A673 (cell line): ENCODE results near the gene MED27. TPM values are rescaled to one million over a fixed set of nuclear protein-coding genes. Genes with fewer than 3 reads are reported as not detected.

Experiments used
- BruUV-seq: library from RNA; stranded (reverse); fragments of 400-500 nt; replicated peaks from 2 replicates; lab custom pipeline; 2021; lab: Mats Ljungman, UMichigan
- CTCF ChIA-PET: fragments of 300-600 bp; sonication (Branson Sonifier 250); formaldehyde crosslinking; loops from one replicate; lab custom pipeline; 2022; ENCODE audit warnings: antibody characterized with exemption; lab: Charles Lee
- POLR2A ChIA-PET: fragments of 300-600 bp; sonication (Branson Sonifier 250); formaldehyde crosslinking; loops from one replicate; lab custom pipeline; 2022; ENCODE audit warnings: antibody characterized with exemption; ENCODE audit not compliant: low non-redundant PET; lab: Charles Lee
- DNase-seq: peaks from one replicate; pipeline ENCODE4 v3.0.0-alpha.2; 2015; ENCODE audit warnings: low spot score
- H3K27ac ChIP-seq: fragments of 200-600 bp; sonication (generic); 2 replicates; pipeline ENCODE4 v1.5.1; 2016; ENCODE audit warnings: mixed run types, low read depth, mild to moderate bottlenecking, mixed read lengths, antibody characterized with exemption, low read length; ENCODE audit not compliant: poor library complexity, severe bottlenecking
- H3K27me3 ChIP-seq: fragments of 200-600 bp; sonication (generic); replicated peaks from 2 replicates; pipeline ENCODE4 v1.6.1; 2017; ENCODE audit warnings: mixed run types, low read depth, mild to moderate bottlenecking, mixed read lengths, antibody characterized with exemption, low read length; ENCODE audit not compliant: insufficient read depth, poor library complexity
- H3K36me3 ChIP-seq: fragments of 200-600 bp; sonication (generic); 2 replicates; pipeline ENCODE4 v1.6.1; 2016; ENCODE audit warnings: mixed run types, mild to moderate bottlenecking, mixed read lengths, antibody characterized with exemption, low read length; ENCODE audit not compliant: insufficient read depth, poor library complexity, severe bottlenecking
- H3K4me1 ChIP-seq: fragments of 200-600 bp; sonication (generic); 2 replicates; pipeline ENCODE4 v1.6.1; 2017; ENCODE audit warnings: mixed run types, mild to moderate bottlenecking, mixed read lengths, antibody characterized with exemption, low read length; ENCODE audit not compliant: insufficient read depth, poor library complexity, severe bottlenecking
- H3K4me3 ChIP-seq: fragments of 200-600 bp; sonication (generic); 2 replicates; pipeline ENCODE4 v1.5.1; 2016; ENCODE audit warnings: low read depth, mixed run types, mild to moderate bottlenecking, mixed read lengths, low read length; ENCODE audit not compliant: poor library complexity, severe bottlenecking
- H3K9me3 ChIP-seq: fragments of 200-600 bp; sonication (generic); 2 replicates; pipeline ENCODE4 v1.6.1; 2016; ENCODE audit warnings: mixed run types, low read depth, mild to moderate bottlenecking, mixed read lengths, antibody characterized with exemption, low read length; ENCODE audit not compliant: poor library complexity, severe bottlenecking
- EZH2 ChIP-seq: fragments of 200-600 bp; sonication (generic); IDR thresholded peaks from 2 replicates; pipeline ENCODE4 v1.6.1; 2017; ENCODE audit warnings: borderline replicate concordance, low read depth, mild to moderate bottlenecking, mixed read lengths, antibody characterized with exemption, low read length; ENCODE audit not compliant: poor library complexity, severe bottlenecking
- intact Hi-C: fragments of 100-400 bp; cut with micrococcal nuclease; formaldehyde crosslinking; loops from one replicate; pipeline ENCODE4 v1.10.0; 2022; ENCODE audit not compliant: unreplicated experiment
- total RNA-seq: library from RNA; stranded (reverse); gene quantifications from 2 replicates; pipeline ENCODE4 v1.2.3, GENCODE V29; 2021
- TF ChIP-seq, protein P1 (sequence below): fragments of 300-800, 200-600 bp; sonication (generic); conservative IDR thresholded peaks from 2 replicates; pipeline ENCODE4 v1.5.1; 2017; ENCODE audit warnings: low read depth, mild to moderate bottlenecking, antibody characterized with exemption, low read length, moderate library complexity, mixed read lengths

Gene MED27
- total RNA-seq, 1 experiment from 2014 or later = 45.4 TPM

GRCh38 chr9:131876486-131876885 lies 203.2 kb downstream of the MED27 start:
- intact Hi-C loops = no loop called here
- Histone ChIP-seq H3K4me3 (no peak overlapping the region), H3K27ac (no peak overlapping the region), H3K9me3 (no peaks in the 10 kb centered on the region), H3K4me1 (no peaks in the 10 kb centered on the region), H3K27me3 (no peaks in the 10 kb centered on the region), H3K36me3 (no peaks in the 10 kb centered on the region)
- no peak for TF ChIP-seq EZH2
- TF ChIP-seq, protein P1, sequence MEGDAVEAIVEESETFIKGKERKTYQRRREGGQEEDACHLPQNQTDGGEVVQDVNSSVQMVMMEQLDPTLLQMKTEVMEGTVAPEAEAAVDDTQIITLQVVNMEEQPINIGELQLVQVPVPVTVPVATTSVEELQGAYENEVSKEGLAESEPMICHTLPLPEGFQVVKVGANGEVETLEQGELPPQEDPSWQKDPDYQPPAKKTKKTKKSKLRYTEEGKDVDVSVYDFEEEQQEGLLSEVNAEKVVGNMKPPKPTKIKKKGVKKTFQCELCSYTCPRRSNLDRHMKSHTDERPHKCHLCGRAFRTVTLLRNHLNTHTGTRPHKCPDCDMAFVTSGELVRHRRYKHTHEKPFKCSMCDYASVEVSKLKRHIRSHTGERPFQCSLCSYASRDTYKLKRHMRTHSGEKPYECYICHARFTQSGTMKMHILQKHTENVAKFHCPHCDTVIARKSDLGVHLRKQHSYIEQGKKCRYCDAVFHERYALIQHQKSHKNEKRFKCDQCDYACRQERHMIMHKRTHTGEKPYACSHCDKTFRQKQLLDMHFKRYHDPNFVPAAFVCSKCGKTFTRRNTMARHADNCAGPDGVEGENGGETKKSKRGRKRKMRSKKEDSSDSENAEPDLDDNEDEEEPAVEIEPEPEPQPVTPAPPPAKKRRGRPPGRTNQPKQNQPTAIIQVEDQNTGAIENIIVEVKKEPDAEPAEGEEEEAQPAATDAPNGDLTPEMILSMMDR = no peak
- CTCF ChIA-PET = no interaction called here
- POLR2A ChIA-PET = no interaction called here
- DNase-seq = no peak
- no TSS peak for BruUV-seq

DNA sequence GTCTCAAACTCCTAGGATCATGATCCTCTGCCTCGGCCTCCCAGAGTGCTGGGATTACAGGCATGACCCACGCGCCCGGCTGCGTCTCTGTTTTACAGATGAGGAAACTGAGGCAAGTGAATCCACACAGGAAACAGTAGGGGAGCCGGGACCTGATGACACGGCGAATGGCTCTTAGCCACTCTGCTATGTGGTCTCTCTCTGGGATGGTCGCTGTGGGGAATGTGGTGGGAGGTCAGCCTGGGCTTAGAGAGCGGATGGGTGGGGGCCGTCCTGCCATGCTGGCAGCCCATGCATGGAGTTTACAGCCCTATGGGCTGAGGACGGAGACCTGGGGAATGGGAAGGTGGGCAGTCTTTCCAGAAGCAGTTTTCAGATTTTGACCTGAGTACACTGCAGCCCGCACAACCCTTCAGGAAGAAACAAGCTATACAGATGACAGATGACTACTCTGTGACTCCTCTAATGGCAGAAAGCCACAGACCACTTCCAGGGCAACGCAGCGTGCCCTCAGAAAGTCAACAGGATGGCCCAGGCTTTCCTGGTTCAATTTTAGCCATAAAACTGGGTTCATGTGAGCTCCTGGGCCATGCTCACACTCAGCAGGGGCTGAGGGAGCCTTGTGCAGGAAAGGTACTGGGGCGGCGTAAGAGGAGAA lies 203.7 kb downstream of the MED27 start:
- no TSS peak for BruUV-seq
- Histone ChIP-seq H3K4me3 (no peak overlapping the region), H3K36me3 (no peaks in the 10 kb centered on the region), H3K27me3 (no peaks in the 10 kb centered on the region), H3K4me1 (no peaks in the 10 kb centered on the region), H3K27ac (no peak overlapping the region), H3K9me3 (no peaks in the 10 kb centered on the region)
- TF ChIP-seq, protein P1 = no peak
- no peak for TF ChIP-seq EZH2
- ChIA-PET CTCF (no interaction called here), POLR2A (no interaction called here)
- no peak for DNase-seq
- intact Hi-C loops = no loop called here

DNA sequence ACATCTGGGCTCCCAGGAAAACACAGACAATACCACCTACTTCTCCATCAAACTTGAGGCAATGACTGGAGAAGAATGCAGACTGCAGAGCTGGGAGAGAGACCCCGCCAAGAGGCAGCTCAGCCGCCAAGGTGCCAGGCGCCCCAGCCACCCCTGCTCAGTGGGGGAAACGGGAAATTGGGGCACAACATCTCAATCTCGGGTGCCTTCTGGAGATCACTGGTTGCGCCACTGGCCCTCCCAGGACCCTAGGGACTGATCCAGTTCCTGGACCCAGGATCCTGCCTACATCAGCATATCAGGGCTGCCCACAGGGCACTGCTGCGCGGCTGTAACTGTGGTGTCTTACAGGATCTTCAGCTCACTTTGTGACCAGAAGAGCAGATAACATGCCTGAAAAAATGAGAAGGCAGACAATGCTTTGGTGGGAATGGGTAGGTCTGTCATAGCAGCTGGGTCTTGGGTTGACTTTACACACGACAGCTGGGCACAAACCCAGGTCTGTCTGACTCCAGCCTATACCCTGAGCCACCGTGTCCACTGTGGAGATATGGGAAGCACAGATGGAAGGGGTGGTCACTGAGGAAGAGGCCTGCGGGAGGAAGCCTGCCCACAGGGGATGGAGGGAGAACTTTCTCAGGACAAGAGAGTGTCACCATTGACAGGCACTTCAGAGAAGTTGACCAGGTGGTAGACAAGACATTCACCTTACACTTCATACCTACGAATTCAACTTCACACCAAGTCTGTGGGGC lies 204.6 kb downstream of the MED27 start:
- POLR2A ChIA-PET = no interaction called here
- no peaks in the 10 kb centered on the region for H3K27me3 ChIP-seq
- no peak for DNase-seq
- H3K4me3 ChIP-seq = no peak overlapping the region
- no peaks in the 10 kb centered on the region for H3K36me3 ChIP-seq
- intact Hi-C loops = no loop called here
- no TSS peak for BruUV-seq
- no peaks in the 10 kb centered on the region for H3K4me1 ChIP-seq
- CTCF ChIA-PET = no interaction called here
- H3K9me3 ChIP-seq = no peaks in the 10 kb centered on the region
- H3K27ac ChIP-seq = no peak overlapping the region
- TF ChIP-seq EZH2 = no peak
